Activated naive CD8-positive, alpha-beta T cell treated with anti-CD3 and anti-CD28 coated beads, Interleukin-2, amount 50 U/mL, for 24 hours (primary cell): ENCODE data around the gene NECTIN3.

Experiments
- ATAC-seq: fragments of 150-1000 bp; cut with Tn5 transposase; one replicate; pipeline ENCODE4 v1.10.0; 2021
- DNase-seq: peaks from one replicate; pipeline ENCODE4 v3.0.0; 2021
- H3K27ac Mint-ChIP-seq: one replicate; pipeline ENCODE4 v1.8.0; 2021; ENCODE audit warnings: mild to moderate bottlenecking, mixed read lengths
- H3K27me3 Mint-ChIP-seq: one replicate; pipeline ENCODE4 v1.8.0; 2021; ENCODE audit warnings: mixed read lengths
- H3K36me3 Mint-ChIP-seq: one replicate; pipeline ENCODE4 v1.8.0; 2021; ENCODE audit warnings: low read depth, mixed read lengths
- H3K4me1 Mint-ChIP-seq: one replicate; pipeline ENCODE4 v1.8.0; 2021; ENCODE audit warnings: mixed read lengths
- H3K4me3 Mint-ChIP-seq: one replicate; pipeline ENCODE4 v1.8.0; 2021; ENCODE audit warnings: mild to moderate bottlenecking, moderate library complexity, mixed read lengths
- H3K9me3 Mint-ChIP-seq: one replicate; pipeline ENCODE4 v1.8.0; 2021; ENCODE audit warnings: mixed read lengths

Gene NECTIN3

GRCh38 chr3:111210003-111210711 lies 138.5 kb downstream of the NECTIN3 start:
- H3K9me3 Mint-ChIP-seq = no peaks in the 10 kb centered on the region
- H3K27me3 Mint-ChIP-seq = no peaks in the 10 kb centered on the region
- ATAC-seq (no peak), DNase-seq (no peak)
- H3K27ac Mint-ChIP-seq = no peak overlapping the region
- H3K4me3 Mint-ChIP-seq = no peak overlapping the region
- H3K4me1 Mint-ChIP-seq = no peaks in the 10 kb centered on the region
- no peaks in the 10 kb centered on the region for H3K36me3 Mint-ChIP-seq

GRCh38 chr3:111210866-111211564 lies 139.4 kb downstream of the NECTIN3 start:
- no peak overlapping the region for H3K4me3 Mint-ChIP-seq
- H3K27ac Mint-ChIP-seq = no peak overlapping the region
- no peaks in the 10 kb centered on the region for H3K9me3 Mint-ChIP-seq
- no peak for ATAC-seq
- H3K36me3 Mint-ChIP-seq = no peaks in the 10 kb centered on the region
- no peaks in the 10 kb centered on the region for H3K4me1 Mint-ChIP-seq
- no peaks in the 10 kb centered on the region for H3K27me3 Mint-ChIP-seq
- DNase-seq = no peak

- DNase-seq = no peak
- no peaks in the 10 kb centered on the region for H3K36me3 Mint-ChIP-seq
- no peaks in the 10 kb centered on the region for H3K4me1 Mint-ChIP-seq
- H3K9me3 Mint-ChIP-seq = no peaks in the 10 kb centered on the region
- H3K27ac Mint-ChIP-seq = no peak overlapping the region
- no peak for ATAC-seq
- no peaks in the 10 kb centered on the region for H3K27me3 Mint-ChIP-seq
- H3K4me3 Mint-ChIP-seq = no peak overlapping the region
Measured at GRCh38 chr3:111212511-111212910, 140.9 kb downstream of the NECTIN3 start.

GRCh38 chr3:111215481-111215880 lies 143.9 kb downstream of the NECTIN3 start:
- Mint-ChIP-seq H3K9me3 (no peaks in the 10 kb centered on the region), H3K27me3 (no peaks in the 10 kb centered on the region), H3K27ac (no peak overlapping the region), H3K4me1 (no peaks in the 10 kb centered on the region), H3K4me3 (no peak overlapping the region), H3K36me3 (no peaks in the 10 kb centered on the region)
- DNase-seq = no peak
- no peak for ATAC-seq

- H3K4me1 Mint-ChIP-seq = no peaks in the 10 kb centered on the region
- H3K9me3 Mint-ChIP-seq = no peaks in the 10 kb centered on the region
- no peaks in the 10 kb centered on the region for H3K27me3 Mint-ChIP-seq
- no peak for DNase-seq
- no peaks in the 10 kb centered on the region for H3K36me3 Mint-ChIP-seq
- H3K27ac Mint-ChIP-seq = no peak overlapping the region
- no peak overlapping the region for H3K4me3 Mint-ChIP-seq
- no peak for ATAC-seq
Measured at GRCh38 chr3:111218615-111219014, 147.0 kb downstream of the NECTIN3 start.

- ATAC-seq (no peak), DNase-seq (no peak)
- Mint-ChIP-seq H3K27ac (no peak overlapping the region), H3K27me3 (no peaks in the 10 kb centered on the region), H3K4me1 (no peaks in the 10 kb centered on the region), H3K36me3 (no peaks in the 10 kb centered on the region), H3K9me3 (peaks cover 26% of the 10 kb centered on the region), H3K4me3 (no peak overlapping the region)
Measured at GRCh38 chr3:111227216-111227615, 155.6 kb downstream of the NECTIN3 start.

GRCh38 chr3:111229301-111229700 lies 157.7 kb downstream of the NECTIN3 start:
- Mint-ChIP-seq H3K27me3 (no peaks in the 10 kb centered on the region), H3K4me3 (no peak overlapping the region), H3K4me1 (no peaks in the 10 kb centered on the region), H3K36me3 (no peaks in the 10 kb centered on the region), H3K9me3 (peaks cover 31% of the 10 kb centered on the region), H3K27ac (no peak overlapping the region)
- DNase-seq = no peak
- no peak for ATAC-seq

- H3K27ac Mint-ChIP-seq = no peak overlapping the region
- no peak overlapping the region for H3K4me3 Mint-ChIP-seq
- ATAC-seq (no peak), DNase-seq (no peak)
- H3K27me3 Mint-ChIP-seq = no peaks in the 10 kb centered on the region
- peaks cover 20% of the 10 kb centered on the region for H3K4me1 Mint-ChIP-seq
- peaks cover 2% of the 10 kb centered on the region for H3K36me3 Mint-ChIP-seq
- peaks cover 9% of the 10 kb centered on the region for H3K9me3 Mint-ChIP-seq
Measured at GRCh38 chr3:111236836-111237713, 165.5 kb downstream of the NECTIN3 start.

- H3K27ac Mint-ChIP-seq = no peak overlapping the region
- peaks cover 2% of the 10 kb centered on the region for H3K36me3 Mint-ChIP-seq
- no peaks in the 10 kb centered on the region for H3K27me3 Mint-ChIP-seq
- H3K9me3 Mint-ChIP-seq = peaks cover 9% of the 10 kb centered on the region
- ATAC-seq (no peak), DNase-seq (no peak)
- H3K4me3 Mint-ChIP-seq = no peak overlapping the region
- H3K4me1 Mint-ChIP-seq = peaks cover 20% of the 10 kb centered on the region
Measured at GRCh38 chr3:111237946-111238345, 166.3 kb downstream of the NECTIN3 start.

- peaks cover 12% of the 10 kb centered on the region for H3K9me3 Mint-ChIP-seq
- peak overlapping the region; percentile 31 for H3K27ac Mint-ChIP-seq
- H3K4me1 Mint-ChIP-seq = peaks cover 20% of the 10 kb centered on the region
- peaks cover 2% of the 10 kb centered on the region for H3K36me3 Mint-ChIP-seq
- DNase-seq (no peak), ATAC-seq (peak; percentile 94)
- no peak overlapping the region for H3K4me3 Mint-ChIP-seq
- no peaks in the 10 kb centered on the region for H3K27me3 Mint-ChIP-seq
Measured at GRCh38 chr3:111238885-111239284, 167.3 kb downstream of the NECTIN3 start.

GRCh38 chr3:111241960-111242359 lies 170.3 kb downstream of the NECTIN3 start:
- Mint-ChIP-seq H3K4me1 (peaks cover 20% of the 10 kb centered on the region), H3K27me3 (no peaks in the 10 kb centered on the region), H3K9me3 (peaks cover 16% of the 10 kb centered on the region), H3K4me3 (no peak overlapping the region), H3K36me3 (peaks cover 2% of the 10 kb centered on the region), H3K27ac (no peak overlapping the region)
- DNase-seq (no peak), ATAC-seq (no peak)
